Lower lobe of right lung (tissue), 2 donors: ENCODE data around the gene MET. TPM values are rescaled to one million over a fixed set of nuclear protein-coding genes. Genes with fewer than 3 reads are reported as not detected.

Experiments used
- ATAC-seq, 2 donors: fragments of 200-7000 bp; cut with Tn5 transposase; one replicate each; pipeline ENCODE4 v1.9.1; 2020 to 2022; ENCODE audit warnings: mild to moderate bottlenecking in 2 of 2, moderate library complexity in 2 of 2
- DNase-seq: peaks from one replicate; pipeline ENCODE4 v3.0.0-alpha.2; 2020
- H3K27ac ChIP-seq: fragments of 200-600 bp; one replicate; pipeline ENCODE4 v1.8.0; 2022
- H3K27me3 ChIP-seq: fragments of 200-600 bp; one replicate; pipeline ENCODE4 v1.8.0; 2022; ENCODE audit warnings: low read depth
- H3K36me3 ChIP-seq: fragments of 200-600 bp; one replicate; pipeline ENCODE4 v1.8.0; 2022; ENCODE audit warnings: mild to moderate bottlenecking
- H3K4me1 ChIP-seq: fragments of 200-600 bp; one replicate; pipeline ENCODE4 v1.8.0; 2022
- H3K4me3 ChIP-seq: fragments of 200-600 bp; one replicate; pipeline ENCODE4 v1.8.0; 2022; ENCODE audit warnings: mild to moderate bottlenecking
- H3K9me3 ChIP-seq: fragments of 200-600 bp; one replicate; pipeline ENCODE4 v1.8.0; 2022
- CTCF ChIP-seq: fragments of 200-600 bp; IDR thresholded peaks from one replicate; pipeline ENCODE4 v1.8.0; 2022; ENCODE audit warnings: antibody characterized with exemption, mild to moderate bottlenecking
- intact Hi-C: fragments of 100-400 bp; cut with DNase I; formaldehyde crosslinking; loops from one replicate; pipeline ENCODE4 v1.11.0; 2022
- total RNA-seq: library from RNA; stranded (reverse); fragmentation: NEBNext Ultra II Directional; extraction: Animal tissue kit (Norgen Biotek cat#: 25700); gene quantifications from one replicate; pipeline ENCODE4 v1.2.1, GENCODE V29; 2021
- donor health status: DM: no; HTN: yes; CAD: no; lungs with severe emphysema.

Gene MET
- total RNA-seq, 1 donor from 2014 or later = 74.3 TPM

DNA sequence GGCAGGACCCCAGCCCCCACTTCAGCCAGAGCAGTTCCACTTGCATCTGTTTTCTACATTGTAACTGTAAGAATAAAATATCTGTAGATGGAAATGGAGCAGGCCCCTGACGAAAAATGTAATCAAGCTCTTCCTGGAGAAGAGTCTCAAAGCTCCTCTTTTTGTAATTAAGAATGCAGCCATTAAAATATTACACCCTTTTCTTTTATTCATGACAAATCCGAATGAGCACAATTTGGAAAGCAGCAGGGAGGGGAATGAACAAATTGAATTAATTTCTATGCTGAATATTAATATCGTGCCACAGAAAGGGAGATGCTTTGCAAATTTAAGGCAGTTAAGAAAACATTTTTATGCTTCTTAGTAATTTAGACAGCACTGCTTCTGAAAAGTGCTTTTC, 165.6 kb downstream of the MET start:
- intact Hi-C loops = no loop called here
- H3K4me1 ChIP-seq = peaks cover 2% of the 10 kb centered on the region
- TF ChIP-seq CTCF = no peak
- no peak for DNase-seq
- no peaks in the 10 kb centered on the region for H3K9me3 ChIP-seq
- H3K27ac ChIP-seq = no peak overlapping the region
- no peaks in the 10 kb centered on the region for H3K36me3 ChIP-seq
- no peak overlapping the region for H3K4me3 ChIP-seq
- H3K27me3 ChIP-seq = no peaks in the 10 kb centered on the region
- no peak for ATAC-seq

GRCh38 chr7:116840256-116840655, 168.3 kb downstream of the MET start:
- no peaks in the 10 kb centered on the region for H3K9me3 ChIP-seq
- intact Hi-C loops = no loop called here
- TF ChIP-seq CTCF = no peak
- DNase-seq (no peak), ATAC-seq (no peak)
- H3K36me3 ChIP-seq = no peaks in the 10 kb centered on the region
- H3K4me3 ChIP-seq = no peak overlapping the region
- no peak overlapping the region for H3K27ac ChIP-seq
- H3K27me3 ChIP-seq = no peaks in the 10 kb centered on the region
- H3K4me1 ChIP-seq = peaks cover 9% of the 10 kb centered on the region

DNA sequence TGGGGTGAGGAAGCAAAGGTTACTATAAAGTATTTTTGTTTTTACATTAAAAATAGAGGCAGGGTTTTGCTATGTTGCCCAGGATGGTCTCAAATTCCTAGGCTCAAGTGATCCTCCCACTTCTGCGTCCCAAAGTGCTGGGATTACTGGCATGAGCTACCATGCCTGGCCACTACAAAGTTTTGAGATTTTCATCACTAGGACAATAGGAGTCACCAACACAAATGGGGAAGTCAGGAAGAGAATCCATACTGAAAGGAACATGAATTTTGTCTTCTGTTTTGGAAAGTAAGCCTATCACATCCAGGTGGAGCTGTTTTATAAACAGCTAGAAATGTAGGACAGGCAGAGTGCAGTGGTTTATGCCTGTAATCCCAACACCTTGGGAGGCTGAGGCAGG, 170.4 kb downstream of the MET start:
- Histone ChIP-seq H3K27ac (no peak overlapping the region), H3K9me3 (no peaks in the 10 kb centered on the region), H3K36me3 (no peaks in the 10 kb centered on the region), H3K4me3 (no peak overlapping the region), H3K4me1 (peaks cover 9% of the 10 kb centered on the region), H3K27me3 (no peaks in the 10 kb centered on the region)
- DNase-seq (no peak), ATAC-seq (no peak)
- intact Hi-C loops = no loop called here
- no peak for TF ChIP-seq CTCF

GRCh38 chr7:116843378-116843777, 171.4 kb downstream of the MET start:
- peak overlapping the region; percentile 5 for H3K4me3 ChIP-seq
- H3K27me3 ChIP-seq = no peaks in the 10 kb centered on the region
- ATAC-seq = peak; percentile 83 to 91

More at GRCh38 chr7:116843378-116843777, 171.4 kb downstream of the MET start:
- DNase-seq = peak; percentile 44
- H3K36me3 ChIP-seq = no peaks in the 10 kb centered on the region
- H3K27ac ChIP-seq = peak overlapping the region; percentile 4
- no peak for TF ChIP-seq CTCF
- peaks cover 9% of the 10 kb centered on the region for H3K4me1 ChIP-seq
- intact Hi-C loops = no loop called here
- no peaks in the 10 kb centered on the region for H3K9me3 ChIP-seq

Other genes with a start within 250 kb of the MET start
- 143 TPM for gene CAV2, start 172.5 kb upstream of the MET start, total RNA-seq
- gene CAV1, start 147.2 kb upstream of the MET start, total RNA-seq = 531 TPM
- gene CAPZA2, start 190.4 kb downstream of the MET start, total RNA-seq = 261 TPM